Measurements from ENCODE around the gene CYP2C18. TPM values are rescaled to one million over a fixed set of nuclear protein-coding genes. Genes with fewer than 3 reads are reported as not detected.
"Not testable (repeated sequence)": the region's sequence is repeated elsewhere in the genome, so short reads cannot be mapped to it uniquely, and the experiment has no call there.

CYP2C18 gene
- total RNA-seq, 1 donor from 2014 or later, result 1.1 TPM

DNA sequence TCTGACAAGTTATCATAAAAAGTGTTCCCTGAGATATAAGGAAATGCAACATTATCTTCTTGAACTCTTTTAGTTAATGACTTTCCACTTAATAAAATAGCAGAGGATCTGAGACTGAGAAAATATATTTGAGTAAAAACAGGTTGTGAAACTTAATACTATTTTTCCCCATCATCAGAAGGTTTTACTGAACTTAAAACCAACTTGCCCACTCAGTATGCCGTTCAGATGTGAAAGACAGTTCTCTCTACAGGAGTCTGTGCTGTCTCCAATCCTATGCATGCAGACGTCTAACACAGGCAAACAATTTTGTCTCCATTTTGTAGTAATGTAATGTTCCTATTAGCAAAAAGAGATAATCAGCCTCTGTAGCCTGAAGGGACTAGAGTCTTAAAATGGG is 38.2 kb upstream of the CYP2C18 start:
- no peak for ATAC-seq
- no peaks in the 10 kb centered on the region for H3K9me3 ChIP-seq
- TF ChIP-seq, protein P1, sequence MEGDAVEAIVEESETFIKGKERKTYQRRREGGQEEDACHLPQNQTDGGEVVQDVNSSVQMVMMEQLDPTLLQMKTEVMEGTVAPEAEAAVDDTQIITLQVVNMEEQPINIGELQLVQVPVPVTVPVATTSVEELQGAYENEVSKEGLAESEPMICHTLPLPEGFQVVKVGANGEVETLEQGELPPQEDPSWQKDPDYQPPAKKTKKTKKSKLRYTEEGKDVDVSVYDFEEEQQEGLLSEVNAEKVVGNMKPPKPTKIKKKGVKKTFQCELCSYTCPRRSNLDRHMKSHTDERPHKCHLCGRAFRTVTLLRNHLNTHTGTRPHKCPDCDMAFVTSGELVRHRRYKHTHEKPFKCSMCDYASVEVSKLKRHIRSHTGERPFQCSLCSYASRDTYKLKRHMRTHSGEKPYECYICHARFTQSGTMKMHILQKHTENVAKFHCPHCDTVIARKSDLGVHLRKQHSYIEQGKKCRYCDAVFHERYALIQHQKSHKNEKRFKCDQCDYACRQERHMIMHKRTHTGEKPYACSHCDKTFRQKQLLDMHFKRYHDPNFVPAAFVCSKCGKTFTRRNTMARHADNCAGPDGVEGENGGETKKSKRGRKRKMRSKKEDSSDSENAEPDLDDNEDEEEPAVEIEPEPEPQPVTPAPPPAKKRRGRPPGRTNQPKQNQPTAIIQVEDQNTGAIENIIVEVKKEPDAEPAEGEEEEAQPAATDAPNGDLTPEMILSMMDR (IDR thresholded peaks at IDR 0.05), result no peak
- no peaks in the 10 kb centered on the region for H3K27me3 ChIP-seq
- intact Hi-C loops (cut with DNase I), result no loop called here
- no peaks in the 10 kb centered on the region for H3K36me3 ChIP-seq
- no peaks in the 10 kb centered on the region for H3K4me1 ChIP-seq
- no peak overlapping the region for H3K27ac ChIP-seq
- H3K4me3 ChIP-seq, result no peak overlapping the region
- no peak for DNase-seq

DNA sequence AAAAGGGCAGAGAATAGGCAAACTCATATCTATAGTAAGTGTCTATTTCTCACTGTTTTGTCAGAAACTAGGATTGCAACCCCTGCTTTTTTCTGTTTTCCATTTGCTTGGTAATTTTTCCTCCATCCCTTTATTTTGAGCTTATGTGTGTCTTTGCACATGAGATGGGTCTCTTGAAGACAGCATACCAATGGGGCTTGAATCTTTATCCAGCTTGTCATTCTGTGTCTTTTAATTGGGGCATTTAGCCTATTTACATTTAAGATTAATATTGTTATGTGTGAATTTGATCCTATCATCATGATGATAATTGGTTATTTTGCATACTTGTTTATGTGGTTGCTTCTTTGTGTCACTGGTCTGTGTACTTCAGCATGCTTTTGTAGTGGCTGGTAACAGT is 28.3 kb upstream of the CYP2C18 start:
- intact Hi-C loops (cut with DNase I); H3K36me3 ChIP-seq; H3K27ac ChIP-seq; DNase-seq; H3K4me1 ChIP-seq; ATAC-seq; H3K9me3 ChIP-seq; H3K27me3 ChIP-seq; H3K4me3 ChIP-seq: not testable (repeated sequence)

DNA sequence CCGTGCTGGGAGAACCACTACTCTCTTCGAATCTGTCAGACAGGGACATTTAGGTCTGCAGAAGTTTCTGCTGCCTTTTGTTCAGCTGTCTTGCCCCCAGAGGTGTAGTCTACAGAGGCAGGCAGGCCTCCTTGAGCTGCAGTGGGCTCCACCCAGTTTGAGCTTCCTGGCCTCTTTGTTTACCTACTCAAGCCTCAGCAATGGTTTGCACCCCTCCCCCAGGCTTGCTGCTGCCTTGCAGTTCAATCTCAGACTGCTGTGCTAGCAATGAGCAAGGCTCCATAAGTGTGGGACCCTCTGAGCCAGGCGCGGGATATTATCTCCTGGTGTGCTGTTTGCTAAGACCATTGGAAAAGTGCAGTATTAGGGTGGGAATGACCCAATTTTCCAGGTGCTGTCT is 20.5 kb upstream of the CYP2C18 start:
- H3K4me3 ChIP-seq; DNase-seq; ATAC-seq; H3K27ac ChIP-seq; H3K36me3 ChIP-seq; intact Hi-C loops (cut with DNase I); H3K9me3 ChIP-seq; H3K27me3 ChIP-seq; H3K4me1 ChIP-seq: not testable (repeated sequence)

DNA sequence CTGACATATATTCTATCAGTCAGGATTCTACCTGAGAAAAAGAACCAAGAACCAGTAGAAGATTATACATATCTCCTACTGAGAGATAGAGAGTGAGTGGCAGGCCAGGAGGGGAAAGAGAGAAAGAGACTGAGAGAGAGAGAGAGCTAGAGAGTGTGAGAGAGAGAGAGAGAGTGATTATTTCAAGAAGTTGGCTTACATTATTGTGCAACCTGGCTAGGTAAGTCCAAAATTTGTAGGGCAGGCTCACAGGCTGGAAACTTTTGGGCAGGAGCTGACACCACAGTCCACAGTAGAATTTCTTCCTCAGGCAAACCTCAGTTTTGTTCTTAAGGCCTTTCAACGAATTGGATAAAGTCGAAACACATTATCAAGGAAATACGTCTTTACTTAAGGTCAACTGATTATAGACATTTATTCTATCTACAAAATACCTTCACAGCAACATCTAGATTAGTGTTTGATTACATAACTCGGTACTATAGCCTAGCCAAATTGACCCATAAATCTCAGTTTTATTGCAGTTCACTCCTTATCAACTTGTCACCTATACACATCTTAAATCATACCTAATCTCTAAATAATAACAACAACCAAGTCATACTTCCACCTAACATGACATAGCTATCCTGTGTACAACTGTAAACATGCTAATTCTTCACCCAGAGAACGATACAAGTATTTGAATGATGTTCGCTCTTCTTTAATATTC is 17.0 kb upstream of the CYP2C18 start:
- Histone ChIP-seq H3K4me1 (no peaks in the 10 kb centered on the region), H3K27ac (no peak overlapping the region), H3K4me3 (no peak overlapping the region), H3K36me3 (no peaks in the 10 kb centered on the region), H3K9me3 (no peaks in the 10 kb centered on the region), H3K27me3 (no peaks in the 10 kb centered on the region)
- ATAC-seq (no peak), DNase-seq (no peak)
- intact Hi-C loops (cut with DNase I), result no loop called here
- TF ChIP-seq, protein P1 (IDR thresholded peaks at IDR 0.05), result no peak

DNA sequence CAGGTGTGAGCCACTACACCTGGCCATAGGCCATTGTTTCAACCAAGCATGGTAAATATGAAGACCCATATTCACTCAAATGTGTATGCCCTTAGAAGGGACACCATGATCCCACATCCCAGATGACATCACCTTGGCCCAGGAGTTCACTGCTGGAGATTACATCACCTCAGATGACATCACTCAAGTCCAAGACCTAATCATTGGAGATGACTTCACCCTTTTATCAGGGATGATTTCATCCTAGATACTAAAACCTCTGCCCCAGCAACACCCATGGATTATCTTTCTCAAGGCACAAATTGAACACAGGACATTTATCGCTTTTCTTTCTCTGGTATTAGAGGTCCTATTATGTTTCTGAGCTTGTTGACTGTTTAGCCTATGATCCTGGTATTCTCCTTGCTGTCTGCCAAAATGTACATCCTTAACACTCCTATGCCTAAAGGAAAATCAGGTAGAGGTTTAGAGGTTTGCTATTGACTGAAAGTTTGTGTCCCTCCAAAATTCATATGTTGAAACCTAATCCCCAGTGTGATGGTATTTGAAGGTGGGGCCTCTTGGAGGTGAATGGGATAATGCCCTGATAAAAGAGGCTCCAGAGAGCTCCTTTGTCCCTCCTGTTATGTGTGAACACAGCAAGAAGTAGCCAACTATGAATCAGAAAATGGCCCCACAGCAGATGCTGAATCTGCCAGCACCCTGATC is 9.8 kb upstream of the CYP2C18 start:
- TF ChIP-seq, protein P1 (IDR thresholded peaks at IDR 0.05), result no peak
- H3K27ac ChIP-seq, result no peak overlapping the region
- DNase-seq (no peak), ATAC-seq (no peak)
- no peaks in the 10 kb centered on the region for H3K9me3 ChIP-seq
- no peak overlapping the region for H3K4me3 ChIP-seq
- H3K36me3 ChIP-seq, result no peaks in the 10 kb centered on the region
- H3K4me1 ChIP-seq, result no peaks in the 10 kb centered on the region
- intact Hi-C loops (cut with DNase I), result no loop called here
- no peaks in the 10 kb centered on the region for H3K27me3 ChIP-seq

DNA sequence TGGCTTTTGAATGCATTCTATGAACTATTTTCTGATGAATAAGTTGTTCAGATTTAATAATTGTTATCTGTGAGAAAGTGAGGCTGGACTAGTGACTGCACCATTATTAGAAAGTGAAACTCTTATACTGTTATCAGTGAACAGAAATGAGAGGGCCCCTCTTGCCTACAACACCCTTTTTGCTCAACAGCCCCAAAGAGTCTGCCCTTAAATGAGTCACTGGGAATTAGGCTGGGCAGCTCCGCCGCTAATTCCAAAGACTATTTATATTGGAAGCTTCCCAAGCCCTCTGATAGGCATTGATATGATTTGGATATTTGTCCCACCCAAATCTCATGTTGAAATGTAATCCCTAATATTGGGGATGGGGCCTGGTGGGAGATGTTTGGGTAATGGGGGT is 7.0 kb upstream of the CYP2C18 start:
- Histone ChIP-seq H3K36me3 (no peaks in the 10 kb centered on the region), H3K4me3 (no peak overlapping the region), H3K9me3 (no peaks in the 10 kb centered on the region), H3K4me1 (no peaks in the 10 kb centered on the region), H3K27ac (no peak overlapping the region), H3K27me3 (no peaks in the 10 kb centered on the region)
- no peak for DNase-seq
- intact Hi-C loops (cut with DNase I), result no loop called here
- TF ChIP-seq, protein P1 (IDR thresholded peaks at IDR 0.05), result no peak
- ATAC-seq, result no peak
